NCI-H128 (cell line): Measurements from ENCODE around the gene GZF1.

ENCODE experiments used
- DNase-seq: peaks from one replicate; lab custom pipeline; 2025; ENCODE audit not compliant: unreplicated experiment; lab: John Stamatoyannopoulos, UW

GZF1 gene

GRCh38 chr20:23369072-23369823, 7.3 kb downstream of the GZF1 start:
- no peak for DNase-seq

GRCh38 chr20:23370274-23370673, 8.3 kb downstream of the GZF1 start:
- DNase-seq: no peak

- no peak for DNase-seq
Measured at GRCh38 chr20:23370873-23371272, 8.9 kb downstream of the GZF1 start.

GRCh38 chr20:23371496-23371895, 9.5 kb downstream of the GZF1 start:
- no peak for DNase-seq

GRCh38 chr20:23374441-23374840, 12.5 kb downstream of the GZF1 start:
- no peak for DNase-seq

- no peak for DNase-seq
Measured at GRCh38 chr20:23375827-23376226, 13.8 kb downstream of the GZF1 start.

GRCh38 chr20:23379772-23380171, 17.8 kb downstream of the GZF1 start:
- DNase-seq: no peak

- no peak for DNase-seq
Measured at GRCh38 chr20:23381876-23382275, 19.9 kb downstream of the GZF1 start.

- DNase-seq: no peak
Measured at GRCh38 chr20:23386304-23387117, 24.5 kb downstream of the GZF1 start.

- no peak for DNase-seq
Measured at GRCh38 chr20:23387118-23387443, 25.1 kb downstream of the GZF1 start.

- DNase-seq: no peak
Measured at GRCh38 chr20:23390091-23390774, 28.3 kb downstream of the GZF1 start.

- no peak for DNase-seq
Measured at GRCh38 chr20:23391707-23392310, 29.8 kb downstream of the GZF1 start.

- DNase-seq: no peak
Measured at GRCh38 chr20:23393996-23394775, 32.2 kb downstream of the GZF1 start.

GRCh38 chr20:23396950-23397627, 35.1 kb downstream of the GZF1 start:
- no peak for DNase-seq

GRCh38 chr20:23397961-23398360, 36.0 kb downstream of the GZF1 start:
- no peak for DNase-seq

- DNase-seq: no peak
Measured at GRCh38 chr20:23399568-23400241, 37.7 kb downstream of the GZF1 start.

GRCh38 chr20:23401051-23401450, 39.1 kb downstream of the GZF1 start:
- no peak for DNase-seq

- DNase-seq: no peak
Measured at GRCh38 chr20:23403751-23404150, 41.8 kb downstream of the GZF1 start.

GRCh38 chr20:23404196-23404595, 42.2 kb downstream of the GZF1 start:
- no peak for DNase-seq

- DNase-seq: no peak
Measured at GRCh38 chr20:23406880-23407279, 44.9 kb downstream of the GZF1 start.
